IMR-90 (cell line): Measurements from ENCODE around the gene KRTAP5-3. TPM values are rescaled to one million over a fixed set of nuclear protein-coding genes. Genes with fewer than 3 reads are reported as not detected.

Source experiments
- ATAC-seq: fragments of 200-7000 bp; cut with Tn5 transposase; 2 replicates; pipeline ENCODE4 v1.9.1; 2020; ENCODE audit warnings: low read depth, mild to moderate bottlenecking, moderate library complexity
- BruUV-seq: library from RNA; stranded (reverse); fragments of 400-500 nt; replicated peaks from 2 replicates; lab custom pipeline; 2021; lab: Mats Ljungman, UMichigan
- CTCF ChIA-PET: fragments of 300-600 bp; formaldehyde crosslinking; extraction: SDS; loops from one replicate; lab custom pipeline; 2021; ENCODE audit warnings: antibody characterized with exemption; lab: Yijun Ruan, JAX
- POLR2A ChIA-PET: fragments of 300-600 bp; sonication (Branson Sonifier 250); formaldehyde crosslinking; loops from one replicate; lab custom pipeline; 2022; ENCODE audit warnings: antibody characterized with exemption; ENCODE audit not compliant: unreplicated experiment; lab: Charles Lee
- DNase-seq: peaks from one replicate; pipeline ENCODE4 v3.0.0; 2013
- H2AFZ ChIP-seq: replicated peaks from 2 replicates; pipeline ENCODE3; 2013; ENCODE audit warnings: low read length, mild to moderate bottlenecking; ENCODE audit not compliant: poor library complexity
- H2AK5ac ChIP-seq: 2 replicates; pipeline ENCODE4 v1.6.1; 2013; ENCODE audit warnings: low read depth, low read length, inconsistent platforms
- H2AK9ac ChIP-seq: replicated peaks from 2 replicates; pipeline ENCODE3; 2013; ENCODE audit warnings: mild to moderate bottlenecking, low read depth, low read length, moderate library complexity; ENCODE audit not compliant: poor library complexity
- H2BK120ac ChIP-seq: 2 replicates; pipeline ENCODE4 v1.6.1; 2013; ENCODE audit warnings: low read depth, low read length, inconsistent platforms
- H2BK15ac ChIP-seq: 3 replicates; pipeline ENCODE4 v1.6.1; 2013; ENCODE audit warnings: low read depth, low read length, inconsistent platforms
- H2BK20ac ChIP-seq: 2 replicates; pipeline ENCODE4 v1.6.1; 2013; ENCODE audit warnings: low read depth, mild to moderate bottlenecking, inconsistent platforms, low read length, moderate library complexity
- H2BK5ac ChIP-seq: 2 replicates; pipeline ENCODE4 v1.6.1; 2013; ENCODE audit warnings: mild to moderate bottlenecking, low read depth, low read length, inconsistent platforms; ENCODE audit not compliant: poor library complexity, severe bottlenecking
- H3K14ac ChIP-seq: replicated peaks from 2 replicates; pipeline ENCODE4 v1.6.1; 2013; ENCODE audit warnings: low read depth, low read length, inconsistent platforms
- H3K18ac ChIP-seq: 2 replicates; pipeline ENCODE4 v1.6.1; 2013; ENCODE audit warnings: low read depth, low read length, control low read depth
- H3K23ac ChIP-seq: 2 replicates; pipeline ENCODE4 v1.6.1; 2013; ENCODE audit warnings: low read depth, low read length, inconsistent platforms
- H3K27ac ChIP-seq: 2 replicates; pipeline ENCODE4 v1.5.1; 2013; ENCODE audit warnings: mild to moderate bottlenecking, control low read depth, low read length; ENCODE audit not compliant: insufficient read depth
- H3K27me3 ChIP-seq: 2 replicates; pipeline ENCODE4 v1.6.1; 2013; ENCODE audit warnings: low read length; ENCODE audit not compliant: control insufficient read depth, insufficient read depth
- H3K36me3 ChIP-seq: 2 replicates; pipeline ENCODE4 v1.6.1; 2013; ENCODE audit warnings: low read length, mixed read lengths; ENCODE audit not compliant: control insufficient read depth, insufficient read depth
- H3K4ac ChIP-seq: 2 replicates; pipeline ENCODE4 v1.6.1; 2013; ENCODE audit warnings: low read depth, low read length, inconsistent platforms
- H3K4me1 ChIP-seq: 2 replicates; pipeline ENCODE4 v1.6.1; 2013; ENCODE audit warnings: low read length, mixed read lengths; ENCODE audit not compliant: control insufficient read depth, insufficient read depth
- H3K4me2 ChIP-seq: 2 replicates; pipeline ENCODE4 v1.6.1; 2013; ENCODE audit warnings: low read depth, mild to moderate bottlenecking, control low read depth, low read length, moderate library complexity
- H3K4me3 ChIP-seq: 2 replicates; pipeline ENCODE4 v1.5.1; 2013; ENCODE audit warnings: low read depth, mild to moderate bottlenecking, control low read depth, low read length, moderate library complexity; ENCODE audit not compliant: insufficient read depth
- H3K56ac ChIP-seq: 2 replicates; pipeline ENCODE4 v1.6.1; 2013; ENCODE audit warnings: low read length, inconsistent platforms; ENCODE audit not compliant: insufficient read depth; ENCODE audit errors: extremely low read depth
- H3K79me1 ChIP-seq, 2 experiments: 2 replicates each; pipeline ENCODE4 v1.6.1; 2013; ENCODE audit warnings: low read length in 2 of 2, inconsistent platforms in 1 of 2, low read depth in 1 of 2
- H3K9ac ChIP-seq: 2 replicates; pipeline ENCODE4 v1.6.1; 2013; ENCODE audit warnings: low read depth, low read length, control low read depth
- H3K9me1 ChIP-seq: 2 replicates; pipeline ENCODE4 v1.6.1; 2013; ENCODE audit warnings: low read length, inconsistent platforms; ENCODE audit not compliant: insufficient read depth
- H3K9me3 ChIP-seq: 2 replicates; pipeline ENCODE4 v1.6.1; 2013; ENCODE audit warnings: low read length; ENCODE audit not compliant: control insufficient read depth, insufficient read depth
- H4K20me1 ChIP-seq: 2 replicates; pipeline ENCODE4 v1.6.1; 2013; ENCODE audit warnings: low read length, inconsistent platforms; ENCODE audit not compliant: insufficient read depth
- H4K5ac ChIP-seq: 2 replicates; pipeline ENCODE4 v1.6.1; 2013; ENCODE audit warnings: mild to moderate bottlenecking, low read depth, low read length, control low read depth
- H4K8ac ChIP-seq, 2 experiments: 2 replicates each; pipeline ENCODE4 v1.6.1; 2013; ENCODE audit warnings: low read depth in 2 of 2, low read length in 2 of 2, control low read depth in 1 of 2, inconsistent platforms in 1 of 2
- H4K91ac ChIP-seq: 2 replicates; pipeline ENCODE4 v1.6.1; 2013; ENCODE audit warnings: low read depth, low read length, inconsistent platforms; ENCODE audit not compliant: insufficient read depth
- BHLHE40 ChIP-seq: fragments of 150-350 bp; IDR thresholded peaks from 2 replicates; pipeline ENCODE4 v1.6.1; 2016; ENCODE audit warnings: mild to moderate bottlenecking, low read depth, low read length
- CEBPB ChIP-seq: IDR thresholded peaks from 2 replicates; pipeline ENCODE4 v1.6.1; 2012; ENCODE audit warnings: low read depth, low read length, improper control_type of control experiment
- CHD1 ChIP-seq: IDR thresholded peaks from 2 replicates; pipeline ENCODE4 v1.6.1; 2012; ENCODE audit warnings: low read depth, low read length, improper control_type of control experiment
- ELK1 ChIP-seq: fragments of 150-350 bp; IDR thresholded peaks from 2 replicates; pipeline ENCODE4 v1.6.1; 2016; ENCODE audit warnings: low read depth, mild to moderate bottlenecking, low read length, moderate library complexity, borderline replicate concordance
- FOS ChIP-seq: fragments of 150-350 bp; IDR thresholded peaks from 2 replicates; pipeline ENCODE4 v1.6.1; 2016; ENCODE audit warnings: low read depth, low read length
- MAFK ChIP-seq: IDR thresholded peaks from 2 replicates; pipeline ENCODE4 v1.6.1; 2012; ENCODE audit warnings: low read depth, low read length, improper control_type of control experiment
- MAZ ChIP-seq: IDR thresholded peaks from 2 replicates; pipeline ENCODE4 v1.6.1; 2012; ENCODE audit warnings: low read depth, mild to moderate bottlenecking, low read length, improper control_type of control experiment, moderate library complexity, borderline replicate concordance
- MXI1 ChIP-seq: IDR thresholded peaks from 2 replicates; pipeline ENCODE4 v1.6.1; 2012; ENCODE audit warnings: low read depth, mild to moderate bottlenecking, low read length, moderate library complexity, borderline replicate concordance
- POLR2A ChIP-seq: IDR thresholded peaks from 2 replicates; pipeline ENCODE4 v1.6.1; 2012; ENCODE audit warnings: mild to moderate bottlenecking, low read depth, low read length
- RAD21 ChIP-seq: IDR thresholded peaks from 2 replicates; pipeline ENCODE4 v1.6.1; 2012; ENCODE audit warnings: low read length, improper control_type of control experiment
- RCOR1 ChIP-seq: IDR thresholded peaks from 2 replicates; pipeline ENCODE4 v1.6.1; 2012; ENCODE audit warnings: mild to moderate bottlenecking, low read length, improper control_type of control experiment; ENCODE audit not compliant: insufficient replicate concordance
- RFX5 ChIP-seq: IDR thresholded peaks from 2 replicates; pipeline ENCODE4 v1.8.0; 2012; ENCODE audit warnings: low read depth, mild to moderate bottlenecking, low read length, moderate library complexity
- SMC3 ChIP-seq: fragments of 150-350 bp; IDR thresholded peaks from 2 replicates; pipeline ENCODE4 v1.6.1; 2016; ENCODE audit warnings: low read depth, mild to moderate bottlenecking, antibody characterized with exemption, low read length, moderate library complexity
- WGBS, 2 experiments: methylation state at CpG; one replicate each; pipeline versions ENCODE4 v1.1.5 to v1.1.7; 2013; ENCODE audit warnings: missing lambda C conversion rate in 2 of 2; ENCODE audit not compliant: insufficient read length in 1 of 2; ENCODE audit errors: extremely low coverage in 2 of 2; 5-methylcytosine and 5-hydroxymethylcytosine counted together
- dilution Hi-C: fragments of 300-500 bp; cut with HindIII; formaldehyde crosslinking; loops from one replicate; pipeline ENCODE4 v1.14.3; 2018; ENCODE audit warnings: low sequenced_read_pairs; ENCODE audit not compliant: unreplicated experiment
- in situ Hi-C: fragments of 300-500 bp; cut with MboI; formaldehyde crosslinking; loops from 3 replicates; pipeline ENCODE4 v1.14.3; 2019; ENCODE audit warnings: low sequenced_read_pairs, inconsistent platforms, mixed read lengths
- intact Hi-C: fragments of 100-400 bp; cut with micrococcal nuclease; formaldehyde crosslinking; loops from 2 replicates; pipeline ENCODE4 v1.10.0; 2022
- polyA plus RNA-seq, 3 experiments: library from polyadenylated mRNA; depleted of rRNA; stranded (reverse); fragments of >200 nt; gene quantifications; 2 replicates each; pipeline ENCODE4 v1.2.3, GENCODE V29; 2012; ENCODE audit warnings: low replicate concordance in 1 of 3
- total RNA-seq: library from RNA; depleted of rRNA; stranded (reverse); fragments of >200 nt; gene quantifications from 2 replicates; pipeline ENCODE4 v1.2.3, GENCODE V29; 2012
- TF ChIP-seq, protein P1 (sequence below): fragments of 150-350 bp; IDR thresholded peaks from 2 replicates; pipeline ENCODE4 v1.6.1; 2017; ENCODE audit warnings: mild to moderate bottlenecking, antibody characterized with exemption, low read length, low read depth

The KRTAP5-3 gene
- total and polyA plus RNA-seq, 2 of the 4 experiments (the other 2 are of a cell fraction) = not detected

DNA sequence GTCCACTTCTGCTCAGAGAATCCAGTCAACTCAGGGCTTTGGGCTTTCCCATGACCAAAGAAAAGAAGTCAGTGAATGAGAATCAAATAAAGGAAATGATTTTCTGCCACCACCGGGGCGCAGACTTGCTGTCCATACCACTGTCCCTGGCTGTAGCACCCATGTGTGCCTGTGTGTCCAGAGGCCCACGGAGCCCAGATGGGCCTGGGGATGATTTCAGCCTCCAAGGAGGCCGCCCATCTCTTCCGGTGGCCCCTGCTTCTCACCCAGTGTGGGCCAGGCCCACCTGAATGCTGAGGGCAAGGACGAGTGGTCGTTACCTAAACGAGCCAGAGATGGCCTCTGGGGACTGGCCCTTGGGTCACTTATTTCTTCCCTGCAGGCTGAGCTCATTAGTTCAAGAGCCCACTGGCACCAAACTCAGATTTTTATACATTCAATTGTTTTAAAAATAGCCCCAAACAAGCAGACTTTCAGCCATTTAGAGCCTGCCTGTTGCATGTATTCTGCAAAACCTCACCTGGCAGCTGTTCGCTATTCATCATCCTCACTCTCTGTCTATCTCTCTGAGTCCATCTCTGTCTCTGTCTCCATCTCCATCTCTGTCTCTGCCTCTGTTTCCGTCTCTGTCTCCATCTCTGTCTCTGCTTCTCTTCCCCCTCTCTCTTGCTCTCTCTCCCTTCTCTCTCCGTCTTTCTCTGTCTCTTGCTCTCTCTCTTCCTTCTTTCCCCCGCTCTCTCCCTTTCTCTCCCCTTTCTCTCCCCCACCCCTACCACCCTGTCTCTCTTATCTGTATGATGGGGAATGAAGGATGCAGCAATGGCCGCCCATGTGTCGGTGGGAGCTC is 45.5 kb upstream of the KRTAP5-3 start:
- H2AFZ ChIP-seq = peak overlapping the region; percentile 73
- H3K9ac ChIP-seq = no peak overlapping the region
- intact Hi-C loops (loop anchor here (2.0 to 5.0 kb wide), 3 partner anchors 39 to 503 kb away; no protein-coding TSS in a partner anchor), dilution Hi-C loops (no loop called here), in situ Hi-C loops (no loop called here)
- H2BK20ac ChIP-seq = no peak overlapping the region
- no peak overlapping the region for H3K4me2 ChIP-seq
- H3K14ac ChIP-seq = no peak overlapping the region
- ChIA-PET CTCF (interaction anchor here (0.6 to 3.0 kb wide), 9 partner anchors 14 to 503 kb away, joined by 3 to 16 read pairs (median 5); no protein-coding TSS in a partner anchor), POLR2A (no interaction called here)
- no peak overlapping the region for H2BK5ac ChIP-seq
- H2BK120ac ChIP-seq = no peak overlapping the region
- H4K91ac ChIP-seq = no peak overlapping the region
- H2AK9ac ChIP-seq = no peak overlapping the region
- H3K36me3 ChIP-seq = no peaks in the 10 kb centered on the region
- no peaks in the 10 kb centered on the region for H4K20me1 ChIP-seq
- no peak overlapping the region for H3K23ac ChIP-seq
- H3K56ac ChIP-seq = no peak overlapping the region
- no peaks in the 10 kb centered on the region for H3K9me1 ChIP-seq
- BruUV-seq = no TSS peak
- H3K18ac ChIP-seq = no peak overlapping the region
- no peak overlapping the region for H3K4ac ChIP-seq
- DNase-seq (no peak), ATAC-seq (no peak)
- 75% methylated on average over 5 of the region's 14 CpGs; no CpG with 5 or more reads in 1 of the 2 experiments for WGBS, 2 experiments
- no peaks in the 10 kb centered on the region for H3K9me3 ChIP-seq
- peaks cover 51% of the 10 kb centered on the region for H3K27me3 ChIP-seq
- H4K8ac ChIP-seq = no peak overlapping the region
- no peak overlapping the region for H2BK15ac ChIP-seq
- H3K27ac ChIP-seq = no peak overlapping the region
- no peaks in the 10 kb centered on the region; the same call in 1 of the 2 replicates for H3K4me1 ChIP-seq
- H2AK5ac ChIP-seq = no peak overlapping the region
- no peak overlapping the region for H4K5ac ChIP-seq
- H3K4me3 ChIP-seq = no peak overlapping the region
- no peaks in the 10 kb centered on the region for H3K79me1 ChIP-seq
- TF ChIP-seq FOS (no peak), POLR2A (no peak), CHD1 (no peak), SMC3 (no peak), MXI1 (no peak), MAFK (no peak), RFX5 (no peak), CEBPB (no peak), MAZ (no peak), BHLHE40 (no peak), ELK1 (no peak), RAD21 (no peak), RCOR1 (no peak)
- TF ChIP-seq, protein P1, sequence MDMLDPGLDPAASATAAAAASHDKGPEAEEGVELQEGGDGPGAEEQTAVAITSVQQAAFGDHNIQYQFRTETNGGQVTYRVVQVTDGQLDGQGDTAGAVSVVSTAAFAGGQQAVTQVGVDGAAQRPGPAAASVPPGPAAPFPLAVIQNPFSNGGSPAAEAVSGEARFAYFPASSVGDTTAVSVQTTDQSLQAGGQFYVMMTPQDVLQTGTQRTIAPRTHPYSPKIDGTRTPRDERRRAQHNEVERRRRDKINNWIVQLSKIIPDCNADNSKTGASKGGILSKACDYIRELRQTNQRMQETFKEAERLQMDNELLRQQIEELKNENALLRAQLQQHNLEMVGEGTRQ = no peak
